GM19468 (cell line): Measurements from ENCODE around the gene HLA-DOA.

Source experiments
- ATAC-seq: cut with Tn5 transposase; IDR thresholded peaks from one replicate; pipeline ENCODE4 v1.9.1; 2021; ENCODE audit warnings: mild to moderate bottlenecking, moderate library complexity, moderate number of reproducible peaks; ENCODE audit not compliant: unreplicated experiment; ENCODE audit errors: extremely low read depth

The HLA-DOA gene

GRCh38 chr6:32980488-32981038, 28.8 kb downstream of the HLA-DOA start:
- no peak for ATAC-seq

GRCh38 chr6:32979720-32980487, 29.5 kb downstream of the HLA-DOA start:
- ATAC-seq, result no peak

- ATAC-seq, result no peak
Measured at GRCh38 chr6:32977953-32978324, 31.5 kb downstream of the HLA-DOA start.

GRCh38 chr6:32977272-32977952, 32.0 kb downstream of the HLA-DOA start:
- ATAC-seq, result no peak

- no peak for ATAC-seq
Measured at GRCh38 chr6:32976334-32977069, 32.9 kb downstream of the HLA-DOA start.

- ATAC-seq, result no peak
Measured at GRCh38 chr6:32975886-32976285, 33.5 kb downstream of the HLA-DOA start.

GRCh38 chr6:32974541-32975308, 34.7 kb downstream of the HLA-DOA start:
- ATAC-seq, result no peak

- ATAC-seq, result no peak
Measured at GRCh38 chr6:32974016-32974333, 35.4 kb downstream of the HLA-DOA start.

- no peak for ATAC-seq
Measured at GRCh38 chr6:32973144-32974015, 36.0 kb downstream of the HLA-DOA start.

- no peak for ATAC-seq
Measured at GRCh38 chr6:32972353-32973143, 36.8 kb downstream of the HLA-DOA start.

GRCh38 chr6:32971581-32972352, 37.6 kb downstream of the HLA-DOA start:
- ATAC-seq, result peak; percentile 23

GRCh38 chr6:32971242-32971580, 38.2 kb downstream of the HLA-DOA start:
- no peak for ATAC-seq

- no peak for ATAC-seq
Measured at GRCh38 chr6:32970413-32971241, 38.8 kb downstream of the HLA-DOA start.

- ATAC-seq, result no peak
Measured at GRCh38 chr6:32969685-32970412, 39.5 kb downstream of the HLA-DOA start.

GRCh38 chr6:32968867-32969684, 40.3 kb downstream of the HLA-DOA start:
- ATAC-seq, result no peak
